HepG2 (cell line): Measurements from ENCODE around the gene MYH9. TPM values are rescaled to one million over a fixed set of nuclear protein-coding genes. Genes with fewer than 3 reads are reported as not detected.

Experiments used
- CREBL2 ChIP-seq: sonication (generic); formaldehyde crosslinking; IDR thresholded peaks from 2 replicates; pipeline ENCODE4 v1.8.1; 2023; ENCODE audit warnings: missing genetic modification reagents, mild to moderate bottlenecking, borderline replicate concordance
- FOSL2 ChIP-seq: sonication (generic); formaldehyde crosslinking; IDR thresholded peaks from 2 replicates; pipeline ENCODE4 v1.4.0; 2020; ENCODE audit warnings: missing genetic modification reagents
- GATAD2A ChIP-seq: IDR thresholded peaks from 2 replicates; pipeline ENCODE4 v1.6.1; 2016
- MED8 ChIP-seq: sonication (generic); formaldehyde crosslinking; IDR thresholded peaks from 2 replicates; pipeline ENCODE4 v1.8.1; 2023; ENCODE audit warnings: mild to moderate bottlenecking, missing genetic modification reagents; ENCODE audit not compliant: insufficient replicate concordance
- MEIS2 ChIP-seq: sonication (generic); formaldehyde crosslinking; IDR thresholded peaks from 2 replicates; pipeline ENCODE4 v1.9.0; 2021; ENCODE audit warnings: mild to moderate bottlenecking, missing genetic modification reagents
- MTERF4 ChIP-seq: sonication (generic); formaldehyde crosslinking; IDR thresholded peaks from 2 replicates; pipeline ENCODE4 v1.8.0; 2023; ENCODE audit warnings: mild to moderate bottlenecking, missing genetic modification reagents
- PATZ1 ChIP-seq: sonication (generic); formaldehyde crosslinking; IDR thresholded peaks from 2 replicates; pipeline ENCODE4 v1.4.0; 2020; ENCODE audit warnings: missing genetic modification reagents
- TAF15 ChIP-seq: fragments of 200-400 bp; formaldehyde crosslinking; IDR thresholded peaks from one replicate; pipeline ENCODE4 v1.6.1; 2018; ENCODE audit warnings: mild to moderate bottlenecking, low read depth, low read length; ENCODE audit not compliant: poor library complexity, severe bottlenecking
- ZMYM3 ChIP-seq: sonication (generic); formaldehyde crosslinking; IDR thresholded peaks from 2 replicates; pipeline ENCODE4 v1.5.1; 2020; ENCODE audit warnings: mild to moderate bottlenecking, missing genetic modification reagents
- ZNF276 ChIP-seq: sonication (generic); formaldehyde crosslinking; IDR thresholded peaks from 2 replicates; pipeline ENCODE4 v1.4.0; 2020; ENCODE audit warnings: mild to moderate bottlenecking, low read depth, missing genetic modification reagents
- ZNF326 ChIP-seq: sonication (generic); formaldehyde crosslinking; IDR thresholded peaks from 2 replicates; pipeline ENCODE4 v1.4.0; 2020; ENCODE audit warnings: missing genetic modification reagents, borderline replicate concordance
- ZNF629 ChIP-seq: sonication (generic); formaldehyde crosslinking; conservative IDR thresholded peaks from 2 replicates; pipeline ENCODE4 v1.5.0; 2020; ENCODE audit warnings: missing genetic modification reagents
- ZNF674 ChIP-seq: sonication (generic); formaldehyde crosslinking; IDR thresholded peaks from 2 replicates; pipeline ENCODE4 v1.5.0; 2020; ENCODE audit warnings: low read depth, mild to moderate bottlenecking, missing genetic modification reagents
- ZNF792 ChIP-seq: IDR thresholded peaks from 2 replicates; pipeline ENCODE4 v1.6.1; 2016
- polyA plus RNA-seq, 8 experiments: library from polyadenylated mRNA; depleted of rRNA in 3 of 8; stranded (reverse) in 7 of 8; unstranded in 1 of 8; fragments of >200 nt; fragmentation: Illumina TruSeq in 4 of 8; extraction: Trizol in 4 of 8; gene quantifications; 2 replicates each; pipeline versions ENCODE4 v1.2.1 to v1.2.3, GENCODE V29; 2011 to 2016; ENCODE audit warnings: low read depth in 4 of 8, missing spikeins in 1 of 8, mixed read lengths in 1 of 8; ENCODE audit not compliant: insufficient read depth in 1 of 8
- total RNA-seq, 5 experiments: library from RNA; depleted of rRNA; stranded (reverse); fragments of >200 nt; fragmentation: Illumina TruSeq; extraction: Trizol; gene quantifications; 2 replicates each; pipeline ENCODE4 v1.2.3, GENCODE V29; 2016; ENCODE audit warnings: low read depth in 1 of 5
- TF ChIP-seq, protein P1 (sequence below): sonication (generic); formaldehyde crosslinking; IDR thresholded peaks from 2 replicates; pipeline ENCODE4 v1.4.0; 2020; ENCODE audit warnings: missing genetic modification reagents

Gene MYH9
- total and polyA plus RNA-seq, 2 of the 13 experiments (the other 11 are each of a cell fraction or from before 2014, with no cell fraction given) = 50.7 to 98.5 TPM

DNA sequence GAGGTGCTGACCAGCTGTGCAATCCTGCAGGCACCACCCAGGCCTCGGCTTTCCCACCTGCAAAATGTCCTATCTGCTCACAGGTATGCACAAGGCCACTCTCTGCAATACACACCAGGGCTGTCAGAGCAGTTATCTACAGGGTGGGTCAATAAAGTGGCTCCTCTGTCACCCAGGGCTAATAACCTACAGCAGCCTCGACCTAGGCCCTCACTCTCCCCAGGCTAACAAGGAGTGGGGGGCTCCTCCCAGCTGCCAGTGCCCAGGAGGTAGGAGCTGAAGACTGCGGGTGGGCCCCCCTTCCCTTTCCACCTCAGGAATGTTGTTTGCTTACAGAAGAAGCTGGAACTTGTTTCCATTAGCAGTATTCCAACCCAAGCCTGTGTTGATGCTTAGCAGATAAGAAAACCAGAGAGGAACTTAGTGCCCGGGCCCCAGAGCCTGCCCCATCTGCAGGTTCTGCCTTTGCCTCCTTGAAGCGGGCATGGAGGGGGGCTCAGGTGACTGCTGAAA, 26.8 kb downstream of the MYH9 start (continued):
- TF ChIP-seq CREBL2 (no peak), ZNF629 (CRISPR knock-in tag) (peak; percentile 94), ZNF674 (CRISPR knock-in tag) (no peak), TAF15 (no peak), GATAD2A (CRISPR knock-in tag) (peak; percentile 30; the same call in 1 of the 2 replicates), MED8 (CRISPR knock-in tag) (no peak), MTERF4 (CRISPR knock-in tag) (no peak), PATZ1 (peak; percentile 35), ZMYM3 (0 out of 2 replicates have a peak, but pooled peaks have one; percentile 53), MEIS2 (CRISPR knock-in tag) (no peak; the same call in 1 of the 2 replicates), ZNF276 (CRISPR knock-in tag) (no peak), ZNF792 (CRISPR knock-in tag) (no peak), ZNF326 (CRISPR knock-in tag) (no peak), FOSL2 (CRISPR knock-in tag) (0 out of 2 replicates have a peak, but pooled peaks have one; percentile 6)
- TF ChIP-seq, protein P1, sequence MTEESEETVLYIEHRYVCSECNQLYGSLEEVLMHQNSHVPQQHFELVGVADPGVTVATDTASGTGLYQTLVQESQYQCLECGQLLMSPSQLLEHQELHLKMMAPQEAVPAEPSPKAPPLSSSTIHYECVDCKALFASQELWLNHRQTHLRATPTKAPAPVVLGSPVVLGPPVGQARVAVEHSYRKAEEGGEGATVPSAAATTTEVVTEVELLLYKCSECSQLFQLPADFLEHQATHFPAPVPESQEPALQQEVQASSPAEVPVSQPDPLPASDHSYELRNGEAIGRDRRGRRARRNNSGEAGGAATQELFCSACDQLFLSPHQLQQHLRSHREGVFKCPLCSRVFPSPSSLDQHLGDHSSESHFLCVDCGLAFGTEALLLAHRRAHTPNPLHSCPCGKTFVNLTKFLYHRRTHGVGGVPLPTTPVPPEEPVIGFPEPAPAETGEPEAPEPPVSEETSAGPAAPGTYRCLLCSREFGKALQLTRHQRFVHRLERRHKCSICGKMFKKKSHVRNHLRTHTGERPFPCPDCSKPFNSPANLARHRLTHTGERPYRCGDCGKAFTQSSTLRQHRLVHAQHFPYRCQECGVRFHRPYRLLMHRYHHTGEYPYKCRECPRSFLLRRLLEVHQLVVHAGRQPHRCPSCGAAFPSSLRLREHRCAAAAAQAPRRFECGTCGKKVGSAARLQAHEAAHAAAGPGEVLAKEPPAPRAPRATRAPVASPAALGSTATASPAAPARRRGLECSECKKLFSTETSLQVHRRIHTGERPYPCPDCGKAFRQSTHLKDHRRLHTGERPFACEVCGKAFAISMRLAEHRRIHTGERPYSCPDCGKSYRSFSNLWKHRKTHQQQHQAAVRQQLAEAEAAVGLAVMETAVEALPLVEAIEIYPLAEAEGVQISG (CRISPR knock-in tag) = peak; percentile 22; the same call in 1 of the 2 replicates
